HEK293 (cell line): Measurements from ENCODE around the gene PSG7.
"Not testable (repeated sequence)": the region's sequence is repeated elsewhere in the genome, so short reads cannot be mapped to it uniquely, and the experiment has no call there.

Source experiments
- CTCF ChIP-seq: fragments of 450-650 bp; formaldehyde crosslinking; IDR thresholded peaks from 2 replicates; pipeline ENCODE4 v1.5.1; 2016; ENCODE audit warnings: missing biosample characterization, missing genetic modification characterization
- ZNF132 ChIP-seq: fragments of 450-650 bp; formaldehyde crosslinking; IDR thresholded peaks from 2 replicates; pipeline ENCODE4 v1.5.1; 2017; ENCODE audit warnings: missing biosample characterization, missing genetic modification characterization, borderline replicate concordance
- ZNF138 ChIP-seq: fragments of 450-650 bp; formaldehyde crosslinking; IDR thresholded peaks from 2 replicates; pipeline ENCODE4 v1.5.1; 2016; ENCODE audit warnings: missing biosample characterization, missing genetic modification characterization, borderline replicate concordance
- ZNF274 ChIP-seq, 2 experiments: fragments of 200-500 bp in 1 of 2; fragments of 450-650 bp in 1 of 2; sonication (Bioruptor generic) in 1 of 2; formaldehyde crosslinking in 1 of 2; IDR thresholded peaks; 2 replicates each; pipeline versions ENCODE4 v1.5.1 to v1.6.1; 2014 to 2016; ENCODE audit warnings: borderline replicate concordance in 1 of 2, inconsistent platforms in 1 of 2, low read length in 1 of 2, missing biosample characterization in 1 of 2, missing genetic modification characterization in 1 of 2
- ZNF530 ChIP-seq: fragments of 450-650 bp; formaldehyde crosslinking; IDR thresholded peaks from 2 replicates; pipeline ENCODE4 v1.5.1; 2016; ENCODE audit warnings: low read depth, missing biosample characterization, missing genetic modification characterization
- ZNF701 ChIP-seq: fragments of 450-650 bp; formaldehyde crosslinking; IDR thresholded peaks from 2 replicates; pipeline ENCODE4 v1.5.1; 2016; ENCODE audit warnings: missing biosample characterization, missing genetic modification characterization
- TF ChIP-seq, protein P1 (sequence below): fragments of 450-650 bp; formaldehyde crosslinking; IDR thresholded peaks from 2 replicates; pipeline ENCODE4 v1.5.1; 2017; ENCODE audit warnings: missing biosample characterization, mild to moderate bottlenecking, missing genetic modification characterization, moderate library complexity
- TF ChIP-seq, protein P2 (sequence below): fragments of 450-650 bp; IDR thresholded peaks from 2 replicates; pipeline ENCODE4 v1.5.1; 2018; ENCODE audit warnings: missing biosample characterization, missing genetic modification characterization

- TF ChIP-seq CTCF (tag by site-specific recombination); ZNF530 (tag by site-specific recombination); ZNF274 (IDR thresholded peaks at IDR 0.05; ENCODE audit: low read length); ZNF274 (tag by site-specific recombination; IDR thresholded peaks at IDR 0.05; ENCODE audit: borderline replicate concordance); ZNF701 (tag by site-specific recombination); ZNF132 (tag by site-specific recombination); ZNF138 (tag by site-specific recombination): not testable (repeated sequence)
- TF ChIP-seq, protein P1, sequence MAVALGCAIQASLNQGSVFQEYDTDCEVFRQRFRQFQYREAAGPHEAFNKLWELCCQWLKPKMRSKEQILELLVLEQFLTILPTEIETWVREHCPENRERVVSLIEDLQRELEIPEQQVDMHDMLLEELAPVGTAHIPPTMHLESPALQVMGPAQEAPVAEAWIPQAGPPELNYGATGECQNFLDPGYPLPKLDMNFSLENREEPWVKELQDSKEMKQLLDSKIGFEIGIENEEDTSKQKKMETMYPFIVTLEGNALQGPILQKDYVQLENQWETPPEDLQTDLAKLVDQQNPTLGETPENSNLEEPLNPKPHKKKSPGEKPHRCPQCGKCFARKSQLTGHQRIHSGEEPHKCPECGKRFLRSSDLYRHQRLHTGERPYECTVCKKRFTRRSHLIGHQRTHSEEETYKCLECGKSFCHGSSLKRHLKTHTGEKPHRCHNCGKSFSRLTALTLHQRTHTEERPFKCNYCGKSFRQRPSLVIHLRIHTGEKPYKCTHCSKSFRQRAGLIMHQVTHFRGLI (tag by site-specific recombination): not testable (repeated sequence)
- TF ChIP-seq, protein P2, sequence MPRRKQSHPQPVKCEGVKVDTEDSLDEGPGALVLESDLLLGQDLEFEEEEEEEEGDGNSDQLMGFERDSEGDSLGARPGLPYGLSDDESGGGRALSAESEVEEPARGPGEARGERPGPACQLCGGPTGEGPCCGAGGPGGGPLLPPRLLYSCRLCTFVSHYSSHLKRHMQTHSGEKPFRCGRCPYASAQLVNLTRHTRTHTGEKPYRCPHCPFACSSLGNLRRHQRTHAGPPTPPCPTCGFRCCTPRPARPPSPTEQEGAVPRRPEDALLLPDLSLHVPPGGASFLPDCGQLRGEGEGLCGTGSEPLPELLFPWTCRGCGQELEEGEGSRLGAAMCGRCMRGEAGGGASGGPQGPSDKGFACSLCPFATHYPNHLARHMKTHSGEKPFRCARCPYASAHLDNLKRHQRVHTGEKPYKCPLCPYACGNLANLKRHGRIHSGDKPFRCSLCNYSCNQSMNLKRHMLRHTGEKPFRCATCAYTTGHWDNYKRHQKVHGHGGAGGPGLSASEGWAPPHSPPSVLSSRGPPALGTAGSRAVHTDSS: not testable (repeated sequence)
These were observed 49.0 kb downstream of the PSG7 start for GRCh38 chr19:42887876-42888445.
